Measurements from ENCODE around the gene RYR2. TPM values are rescaled to one million over a fixed set of nuclear protein-coding genes. Genes with fewer than 3 reads are reported as not detected.

Gene RYR2
- total RNA-seq, 6 experiments from 2014 or later, result 0.02 to 0.43 (median 0.16) TPM

DNA sequence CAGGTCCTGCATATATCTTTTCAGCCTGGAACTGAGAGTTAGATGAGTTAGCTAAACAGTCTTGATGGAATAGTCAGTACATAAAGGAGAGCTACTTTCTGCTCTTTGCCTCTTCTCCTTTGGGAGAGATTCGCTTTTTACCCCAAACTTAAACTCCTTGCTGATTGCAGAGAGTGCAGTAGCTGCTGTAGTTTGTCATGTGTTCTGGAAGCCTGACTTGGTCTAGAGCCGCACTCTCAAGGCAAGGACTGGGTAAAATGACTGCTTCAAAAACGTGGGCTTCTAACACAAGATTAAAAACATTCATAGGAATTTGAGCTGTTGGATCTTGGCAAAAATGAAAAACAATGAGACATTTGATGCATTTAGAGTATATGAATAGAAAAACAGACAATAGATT lies 351.6 kb downstream of the RYR2 start:
- no peaks in the 10 kb centered on the region for H3K4me1 ChIP-seq
- no peaks in the 10 kb centered on the region for H3K27me3 ChIP-seq
- H3K36me3 ChIP-seq, result no peaks in the 10 kb centered on the region
- H3K9me3 ChIP-seq, result no peaks in the 10 kb centered on the region
- WGBS (ENCODE audit: insufficient coverage, low coverage, low lambda C conversion rate, missing lambda C conversion rate), result 26% methylated on average over 3 of the region's 3 CpGs
- intact Hi-C loops (cut with DNase I), result no loop called here
- H3K27ac ChIP-seq, result no peak overlapping the region
- no peak for ATAC-seq
- TF ChIP-seq, protein P1, sequence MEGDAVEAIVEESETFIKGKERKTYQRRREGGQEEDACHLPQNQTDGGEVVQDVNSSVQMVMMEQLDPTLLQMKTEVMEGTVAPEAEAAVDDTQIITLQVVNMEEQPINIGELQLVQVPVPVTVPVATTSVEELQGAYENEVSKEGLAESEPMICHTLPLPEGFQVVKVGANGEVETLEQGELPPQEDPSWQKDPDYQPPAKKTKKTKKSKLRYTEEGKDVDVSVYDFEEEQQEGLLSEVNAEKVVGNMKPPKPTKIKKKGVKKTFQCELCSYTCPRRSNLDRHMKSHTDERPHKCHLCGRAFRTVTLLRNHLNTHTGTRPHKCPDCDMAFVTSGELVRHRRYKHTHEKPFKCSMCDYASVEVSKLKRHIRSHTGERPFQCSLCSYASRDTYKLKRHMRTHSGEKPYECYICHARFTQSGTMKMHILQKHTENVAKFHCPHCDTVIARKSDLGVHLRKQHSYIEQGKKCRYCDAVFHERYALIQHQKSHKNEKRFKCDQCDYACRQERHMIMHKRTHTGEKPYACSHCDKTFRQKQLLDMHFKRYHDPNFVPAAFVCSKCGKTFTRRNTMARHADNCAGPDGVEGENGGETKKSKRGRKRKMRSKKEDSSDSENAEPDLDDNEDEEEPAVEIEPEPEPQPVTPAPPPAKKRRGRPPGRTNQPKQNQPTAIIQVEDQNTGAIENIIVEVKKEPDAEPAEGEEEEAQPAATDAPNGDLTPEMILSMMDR (IDR thresholded peaks at IDR 0.05), result no peak
- TF ChIP-seq POLR2A (IDR thresholded peaks at IDR 0.05), result no peak
- no peak overlapping the region for H3K4me3 ChIP-seq
- DNase-seq, result no peak

DNA sequence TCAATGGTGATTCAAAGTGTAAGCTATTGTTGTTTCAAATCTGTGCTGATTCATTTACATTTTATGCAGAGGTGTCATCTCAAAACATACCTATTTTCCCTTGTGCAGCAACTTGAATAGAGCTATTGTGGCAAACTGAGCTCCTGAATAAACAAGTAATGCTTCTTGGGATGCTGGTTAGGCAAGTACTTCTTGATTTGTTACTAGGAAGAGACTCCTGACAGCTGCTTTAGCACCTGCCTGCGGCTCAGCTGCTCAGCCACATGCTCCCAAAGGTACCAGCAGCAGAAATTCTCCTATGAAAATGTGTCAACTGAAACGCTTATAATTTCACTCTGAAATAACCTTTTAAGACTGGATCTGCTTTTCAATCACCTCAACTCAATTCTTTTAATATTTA lies 352.3 kb downstream of the RYR2 start:
- no peak for DNase-seq
- no peaks in the 10 kb centered on the region for H3K27me3 ChIP-seq
- intact Hi-C loops (cut with DNase I), result no loop called here
- 44% methylated on average over 2 of the region's 2 CpGs for WGBS (ENCODE audit: insufficient coverage, low coverage, low lambda C conversion rate, missing lambda C conversion rate)
- no peaks in the 10 kb centered on the region for H3K4me1 ChIP-seq
- H3K36me3 ChIP-seq, result no peaks in the 10 kb centered on the region
- H3K4me3 ChIP-seq, result no peak overlapping the region
- no peaks in the 10 kb centered on the region for H3K9me3 ChIP-seq
- no peak for TF ChIP-seq POLR2A (IDR thresholded peaks at IDR 0.05)
- TF ChIP-seq, protein P1 (IDR thresholded peaks at IDR 0.05), result no peak
- ATAC-seq, result no peak
- H3K27ac ChIP-seq, result no peak overlapping the region

GRCh38 chr1:237396426-237396825 lies 354.4 kb downstream of the RYR2 start:
- Histone ChIP-seq H3K36me3 (no peaks in the 10 kb centered on the region), H3K27me3 (no peaks in the 10 kb centered on the region), H3K4me1 (no peaks in the 10 kb centered on the region), H3K4me3 (no peak overlapping the region), H3K9me3 (no peaks in the 10 kb centered on the region), H3K27ac (no peak overlapping the region)
- DNase-seq (no peak), ATAC-seq (no peak)
- intact Hi-C loops (cut with DNase I), result no loop called here
- WGBS (ENCODE audit: insufficient coverage, low coverage, low lambda C conversion rate, missing lambda C conversion rate), result 7% methylated on average over 1 of the region's 1 CpG
- no peak for TF ChIP-seq POLR2A (IDR thresholded peaks at IDR 0.05)
- TF ChIP-seq, protein P1 (IDR thresholded peaks at IDR 0.05), result no peak

DNA sequence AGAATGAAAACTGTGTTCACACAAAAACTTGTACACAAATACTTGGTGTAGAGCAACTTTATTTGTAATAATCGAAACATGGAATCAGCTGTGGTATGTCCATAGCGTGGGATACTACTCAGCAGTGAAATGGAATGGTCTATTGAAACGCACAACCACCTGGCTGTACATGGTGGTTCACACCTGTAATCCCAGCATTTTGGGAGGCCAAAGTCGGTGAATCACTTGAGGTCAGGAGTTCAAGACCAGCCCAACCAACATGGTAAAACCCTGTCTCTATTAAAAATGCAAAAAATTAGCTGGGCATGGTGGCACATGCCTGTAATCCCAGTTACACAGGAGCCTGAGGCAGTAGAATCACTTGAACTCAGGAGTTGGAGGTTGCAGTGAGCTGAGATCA lies 356.8 kb downstream of the RYR2 start:
- no peak overlapping the region for H3K4me3 ChIP-seq
- H3K27ac ChIP-seq, result no peak overlapping the region
- TF ChIP-seq, protein P1 (IDR thresholded peaks at IDR 0.05), result no peak
- TF ChIP-seq POLR2A (IDR thresholded peaks at IDR 0.05), result no peak
- no peaks in the 10 kb centered on the region for H3K27me3 ChIP-seq
- ATAC-seq, result no peak
- intact Hi-C loops (cut with DNase I), result no loop called here
- H3K4me1 ChIP-seq, result no peaks in the 10 kb centered on the region
- no peaks in the 10 kb centered on the region for H3K9me3 ChIP-seq
- WGBS (ENCODE audit: insufficient coverage, low coverage, low lambda C conversion rate, missing lambda C conversion rate), result 85% methylated on average over 3 of the region's 4 CpGs
- no peak for DNase-seq
- no peaks in the 10 kb centered on the region for H3K36me3 ChIP-seq

DNA sequence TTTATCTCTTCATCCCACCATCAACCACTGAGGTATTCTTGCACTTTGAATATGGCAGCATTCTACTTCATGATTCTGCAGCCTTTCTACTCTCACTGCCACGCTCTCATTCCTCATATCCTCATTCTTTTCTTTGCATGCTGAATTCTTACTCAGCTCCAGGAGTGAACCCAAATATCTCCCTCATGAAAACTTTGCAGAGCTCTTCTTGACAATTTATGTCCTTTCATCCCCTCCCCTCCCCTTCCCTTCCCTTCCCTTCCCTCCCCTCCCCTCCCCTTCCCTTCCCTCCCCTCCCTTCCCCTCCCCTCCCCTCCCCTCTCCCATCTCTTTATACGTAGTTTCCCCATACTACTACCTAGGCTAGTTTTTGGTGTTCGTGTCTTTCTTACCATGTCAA lies 363.9 kb downstream of the RYR2 start:
- H3K27me3 ChIP-seq, result no peaks in the 10 kb centered on the region
- no peak overlapping the region for H3K4me3 ChIP-seq
- 42% methylated on average over 3 of the region's 3 CpGs for WGBS (ENCODE audit: insufficient coverage, low coverage, low lambda C conversion rate, missing lambda C conversion rate)
- TF ChIP-seq, protein P1 (IDR thresholded peaks at IDR 0.05), result no peak
- no peak for TF ChIP-seq POLR2A (IDR thresholded peaks at IDR 0.05)
- no peaks in the 10 kb centered on the region for H3K4me1 ChIP-seq
- no peaks in the 10 kb centered on the region for H3K9me3 ChIP-seq
- intact Hi-C loops (cut with DNase I), result no loop called here
- H3K36me3 ChIP-seq, result no peaks in the 10 kb centered on the region
- no peak for ATAC-seq
- DNase-seq, result no peak
- no peak overlapping the region for H3K27ac ChIP-seq
